ENCODE measurements around the gene RAI14.

- TF ChIP-seq ELF4 (IDR thresholded peaks at IDR 0.05) (no peak), FOXK2 (IDR thresholded peaks at IDR 0.05) (no peak), SUZ12 (IDR thresholded peaks at IDR 0.05) (no peak), ARNT (IDR thresholded peaks at IDR 0.05) (no peak), BHLHE40 (IDR thresholded peaks at IDR 0.05; ENCODE audit: borderline replicate concordance) (no peak), FOXA1 (IDR thresholded peaks at IDR 0.05) (no peak), SP1 (IDR thresholded peaks at IDR 0.05) (no peak), LEF1 (IDR thresholded peaks at IDR 0.05; ENCODE audit: borderline replicate concordance) (no peak), HDGF (IDR thresholded peaks at IDR 0.05; ENCODE audit: borderline replicate concordance) (no peak)
These were observed 178.1 kb downstream of the RAI14 start for GRCh38 chr5:34833976-34834793.

Measured in HEK293T (cell line).